GM12878 (cell line): ENCODE measurements around the gene NAV3. TPM values are rescaled to one million over a fixed set of nuclear protein-coding genes. Genes with fewer than 3 reads are reported as not detected.

Experiments used
- ATAC-seq: fragments of 200-7000 bp; cut with Tn5 transposase; 3 replicates; pipeline ENCODE4 v1.9.1; 2020; ENCODE audit warnings: mild to moderate bottlenecking, moderate library complexity
- BruUV-seq: library from RNA; stranded (reverse); fragments of 400-500 nt; replicated peaks from 2 replicates; lab custom pipeline; 2021; lab: Mats Ljungman, UMichigan
- CTCF ChIA-PET: fragments of 300-600 bp; sonication (Branson Sonifier 250); formaldehyde crosslinking; extraction: SDS; loops from one replicate; lab custom pipeline; 2021; ENCODE audit warnings: inconsistent platforms; lab: Yijun Ruan, JAX
- POLR2A ChIA-PET: fragments of 350-600 bp; formaldehyde crosslinking; extraction: SDS; loops from one replicate; lab custom pipeline; 2021; ENCODE audit warnings: inconsistent platforms; lab: Charles Lee
- RAD21 ChIA-PET: fragments of 300-600 bp; sonication (Branson Sonifier 250); formaldehyde crosslinking; loops from one replicate; lab custom pipeline; 2023; ENCODE audit warnings: antibody characterized with exemption; ENCODE audit not compliant: unreplicated experiment; lab: Charles Lee
- SMC1A ChIA-PET: fragments of 300-600 bp; sonication (Branson Sonifier 250); formaldehyde crosslinking; loops from one replicate; lab custom pipeline; 2023; ENCODE audit not compliant: unreplicated experiment, uncharacterized antibody; lab: Charles Lee
- DNase-seq: peaks from one replicate; pipeline ENCODE4 v3.0.0-alpha.2; 2011; ENCODE audit warnings: low read depth, low spot score
- FAIRE-seq: peaks from 3 replicates; lab custom pipeline; 2011; peaks lifted over from hg19 to GRCh38; lab: Jason Lieb, UNC
- H2AFZ ChIP-seq: 2 replicates; pipeline ENCODE4 v1.6.0; 2011; ENCODE audit warnings: low read depth, low read length, control low read depth; ENCODE audit not compliant: control insufficient read depth
- H3K27ac ChIP-seq: 2 replicates; pipeline ENCODE4 v1.5.1; 2011; ENCODE audit warnings: control low read depth; ENCODE audit not compliant: control insufficient read depth, insufficient read depth
- H3K27me3 ChIP-seq, 2 experiments: replicated peaks in 1 of 2; 2 replicates each; pipeline versions ENCODE4 v1.6.0 to v1.6.1; 2011; ENCODE audit warnings: low read length in 1 of 2; ENCODE audit not compliant: control insufficient read depth in 2 of 2, insufficient read depth in 2 of 2
- H3K36me3 ChIP-seq, 2 experiments: 2 replicates each; pipeline ENCODE4 v1.5.1; 2011; ENCODE audit warnings: low read length in 1 of 2; ENCODE audit not compliant: control insufficient read depth in 2 of 2, insufficient read depth in 2 of 2
- H3K4me1 ChIP-seq: 2 replicates; pipeline ENCODE4 v1.6.1; 2011; ENCODE audit warnings: mild to moderate bottlenecking, low read length, moderate library complexity, mixed read lengths; ENCODE audit not compliant: control insufficient read depth, insufficient read depth
- H3K4me2 ChIP-seq: 2 replicates; pipeline ENCODE4 v1.6.0; 2011; ENCODE audit warnings: control low read depth; ENCODE audit not compliant: control insufficient read depth, insufficient read depth
- H3K4me3 ChIP-seq: fragments of 200-600 bp; sonication (generic); 2 replicates; pipeline ENCODE4 v1.5.1; 2016
- H3K79me2 ChIP-seq: 2 replicates; pipeline ENCODE4 v1.6.0; 2011; ENCODE audit warnings: low read length; ENCODE audit not compliant: control insufficient read depth, insufficient read depth
- H3K9ac ChIP-seq: 2 replicates; pipeline ENCODE4 v1.8.0; 2011; ENCODE audit warnings: low read length, control low read depth, mixed read lengths; ENCODE audit not compliant: control insufficient read depth, insufficient read depth
- H3K9me3 ChIP-seq: replicated peaks from 3 replicates; pipeline ENCODE4 v1.5.1; 2011; ENCODE audit warnings: mild to moderate bottlenecking, low read length; ENCODE audit not compliant: control insufficient read depth, insufficient read depth
- H4K20me1 ChIP-seq: 2 replicates; pipeline ENCODE4 v1.6.0; 2011; ENCODE audit not compliant: control insufficient read depth, insufficient read depth
- DPF2 ChIP-seq: fragments of 450-650 bp; IDR thresholded peaks from 2 replicates; pipeline ENCODE4 v1.6.1; 2017; ENCODE audit warnings: mild to moderate bottlenecking
- EGR1 ChIP-seq, 2 experiments: IDR thresholded peaks; 1 replicate in 1 of 2; 2 replicates in 1 of 2; pipeline ENCODE4 v1.6.1; 2011 to 2012; ENCODE audit warnings: low read depth in 2 of 2, low read length in 2 of 2, borderline replicate concordance in 1 of 2, mild to moderate bottlenecking in 1 of 2, moderate library complexity in 1 of 2
- FOS ChIP-seq: IDR thresholded peaks from 3 replicates; pipeline ENCODE4 v1.6.1; 2011; ENCODE audit warnings: borderline replicate concordance; ENCODE audit not compliant: insufficient read length; ENCODE audit errors: extremely low read depth
- IRF4 ChIP-seq: IDR thresholded peaks from 2 replicates; pipeline ENCODE4 v1.6.1; 2011; ENCODE audit warnings: low read depth, low read length
- PAX8 ChIP-seq: fragments of 450-650 bp; IDR thresholded peaks from 2 replicates; pipeline ENCODE4 v1.6.1; 2017; ENCODE audit warnings: mild to moderate bottlenecking, moderate library complexity
- RAD51 ChIP-seq: fragments of 450-650 bp; IDR thresholded peaks from 2 replicates; pipeline ENCODE4 v1.6.1; 2016; ENCODE audit warnings: moderate library complexity, mild to moderate bottlenecking, inconsistent platforms
- REST ChIP-seq: IDR thresholded peaks from 2 replicates; pipeline ENCODE4 v1.6.1; 2012; ENCODE audit warnings: mild to moderate bottlenecking, low read depth, low read length
- RUNX3 ChIP-seq: IDR thresholded peaks from 2 replicates; pipeline ENCODE4 v1.6.1; 2012; ENCODE audit warnings: low read length, inconsistent platforms
- SP1 ChIP-seq: IDR thresholded peaks from one replicate; pipeline ENCODE4 v1.6.1; 2011; ENCODE audit warnings: low read depth, low read length
- WGBS: methylation state at CpG from one replicate; pipeline ENCODE4 v1.1.6; 2016; ENCODE audit warnings: low lambda C conversion rate; ENCODE audit not compliant: insufficient replicate concordance, insufficient coverage; ENCODE audit errors: missing lambda C conversion rate; 5-methylcytosine and 5-hydroxymethylcytosine counted together
- in situ Hi-C: fragments of 300-500 bp; cut with MboI; formaldehyde crosslinking; loops from 9 replicates; pipeline ENCODE4 v1.14.3; 2018; ENCODE audit warnings: mixed read lengths
- intact Hi-C: fragments of 100-400 bp; cut with micrococcal nuclease; formaldehyde crosslinking; loops from one replicate; pipeline ENCODE4 v1.14.2; 2022; ENCODE audit not compliant: unreplicated experiment
- polyA plus RNA-seq, 11 experiments: library from polyadenylated mRNA; depleted of rRNA in 4 of 11; unstranded in 6 of 11; stranded (reverse) in 5 of 11; fragments of >200 nt; fragmentation: Nextera tagmentation in 4 of 11; fragmentation: Illumina TruSeq in 1 of 11; extraction: Ambion mirVana in 4 of 11; extraction: Trizol in 1 of 11; gene quantifications; 1 replicate in 1 of 11; 2 replicates in 10 of 11; pipeline versions ENCODE4 v1.2.1 to v1.2.3, GENCODE V29; 2011 to 2016; ENCODE audit warnings: inconsistent platforms in 2 of 11, missing spikeins in 2 of 11, low read depth in 1 of 11
- total RNA-seq, 4 experiments: library from RNA; depleted of rRNA in 3 of 4; stranded (reverse); fragments of >200 nt in 3 of 4; fragmentation: Illumina TruSeq in 1 of 4; extraction: Trizol in 1 of 4; gene quantifications; 2 replicates each; pipeline versions ENCODE4 v1.2.1 to v1.2.3, GENCODE V29; 2013 to 2021
- TF ChIP-seq, protein P1 (sequence below): IDR thresholded peaks from 2 replicates; pipeline ENCODE4 v1.6.1; 2011; ENCODE audit warnings: mild to moderate bottlenecking, low read depth, low read length, moderate library complexity; ENCODE audit not compliant: insufficient replicate concordance
- TF ChIP-seq, protein P2 (sequence below): fragments of 450-650 bp; IDR thresholded peaks from 2 replicates; pipeline ENCODE4 v1.6.1; 2018; ENCODE audit warnings: mild to moderate bottlenecking, low read depth, moderate library complexity; ENCODE audit not compliant: partially characterized antibody

NAV3 gene
- total and polyA plus RNA-seq, 10 of the 15 experiments (the other 5 are each of a cell fraction or from before 2014, with no cell fraction given): 0.05 to 0.51 (median 0.22) TPM; not detected in 1

- TF ChIP-seq, protein P1, sequence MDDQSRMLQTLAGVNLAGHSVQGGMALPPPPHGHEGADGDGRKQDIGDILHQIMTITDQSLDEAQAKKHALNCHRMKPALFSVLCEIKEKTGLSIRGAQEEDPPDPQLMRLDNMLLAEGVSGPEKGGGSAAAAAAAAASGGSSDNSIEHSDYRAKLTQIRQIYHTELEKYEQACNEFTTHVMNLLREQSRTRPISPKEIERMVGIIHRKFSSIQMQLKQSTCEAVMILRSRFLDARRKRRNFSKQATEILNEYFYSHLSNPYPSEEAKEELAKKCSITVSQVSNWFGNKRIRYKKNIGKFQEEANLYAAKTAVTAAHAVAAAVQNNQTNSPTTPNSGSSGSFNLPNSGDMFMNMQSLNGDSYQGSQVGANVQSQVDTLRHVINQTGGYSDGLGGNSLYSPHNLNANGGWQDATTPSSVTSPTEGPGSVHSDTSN: no peak
Observed at GRCh38 chr12:77817276-77817675, 13.4 kb upstream of the NAV3 start (continued).

GRCh38 chr12:77818351-77818750 is 12.3 kb upstream of the NAV3 start:
- in situ Hi-C loops: no loop called here
- no peak for TF ChIP-seq FOS
- no peak for TF ChIP-seq REST
- no peak for TF ChIP-seq DPF2
- TF ChIP-seq RAD51: no peak
- TF ChIP-seq PAX8: no peak
- TF ChIP-seq RUNX3: no peak
- TF ChIP-seq, protein P2, sequence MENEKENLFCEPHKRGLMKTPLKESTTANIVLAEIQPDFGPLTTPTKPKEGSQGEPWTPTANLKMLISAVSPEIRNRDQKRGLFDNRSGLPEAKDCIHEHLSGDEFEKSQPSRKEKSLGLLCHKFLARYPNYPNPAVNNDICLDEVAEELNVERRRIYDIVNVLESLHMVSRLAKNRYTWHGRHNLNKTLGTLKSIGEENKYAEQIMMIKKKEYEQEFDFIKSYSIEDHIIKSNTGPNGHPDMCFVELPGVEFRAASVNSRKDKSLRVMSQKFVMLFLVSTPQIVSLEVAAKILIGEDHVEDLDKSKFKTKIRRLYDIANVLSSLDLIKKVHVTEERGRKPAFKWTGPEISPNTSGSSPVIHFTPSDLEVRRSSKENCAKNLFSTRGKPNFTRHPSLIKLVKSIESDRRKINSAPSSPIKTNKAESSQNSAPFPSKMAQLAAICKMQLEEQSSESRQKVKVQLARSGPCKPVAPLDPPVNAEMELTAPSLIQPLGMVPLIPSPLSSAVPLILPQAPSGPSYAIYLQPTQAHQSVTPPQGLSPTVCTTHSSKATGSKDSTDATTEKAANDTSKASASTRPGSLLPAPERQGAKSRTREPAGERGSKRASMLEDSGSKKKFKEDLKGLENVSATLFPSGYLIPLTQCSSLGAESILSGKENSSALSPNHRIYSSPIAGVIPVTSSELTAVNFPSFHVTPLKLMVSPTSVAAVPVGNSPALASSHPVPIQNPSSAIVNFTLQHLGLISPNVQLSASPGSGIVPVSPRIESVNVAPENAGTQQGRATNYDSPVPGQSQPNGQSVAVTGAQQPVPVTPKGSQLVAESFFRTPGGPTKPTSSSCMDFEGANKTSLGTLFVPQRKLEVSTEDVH: no peak
- no peak for TF ChIP-seq IRF4
- no peak for TF ChIP-seq EGR1 (IDR thresholded peaks at IDR 0.05; ENCODE audit: borderline replicate concordance in 1 of 2, low read depth in 2 of 2, low read length in 2 of 2)
- no peak for TF ChIP-seq SP1

More at GRCh38 chr12:77818351-77818750, 12.3 kb upstream of the NAV3 start:
- 74% methylated on average over 4 of the region's 4 CpGs for WGBS
- no peak for ATAC-seq
- intact Hi-C loops: loop anchor here (10.0 kb wide), 1 partner anchor 106 kb away; no protein-coding TSS in a partner anchor
- H3K4me1 ChIP-seq: peaks cover 5% of the 10 kb centered on the region; the same call in 1 of the 2 replicates
- H3K9me3 ChIP-seq: no peaks in the 10 kb centered on the region
- H3K27ac ChIP-seq: no peak overlapping the region
- no peaks in the 10 kb centered on the region for H3K36me3 ChIP-seq
- no TSS peak for BruUV-seq
- DNase-seq: no peak
- SMC1A ChIA-PET: interaction anchor here (1.2 to 1.5 kb wide), 4 partner anchors 9 to 21 kb away, joined by 3 to 6 read pairs (median 5); partner anchors contain the start of gene NAV3
- H2AFZ ChIP-seq: no peak overlapping the region
- H3K27me3 ChIP-seq: no peaks in the 10 kb centered on the region
- RAD21 ChIA-PET: interaction anchor here (1.1 to 1.6 kb wide), 2 partner anchors 27 to 107 kb away, joined by 3 to 5 read pairs; no protein-coding TSS in a partner anchor
- no peak for FAIRE-seq
- no peak overlapping the region for H3K4me2 ChIP-seq
- H3K79me2 ChIP-seq: no peaks in the 10 kb centered on the region
- POLR2A ChIA-PET: no interaction called here
- H3K4me3 ChIP-seq: no peak overlapping the region
- no peak overlapping the region for H3K9ac ChIP-seq
- CTCF ChIA-PET: interaction anchor here (0.9 to 2.2 kb wide), 2 partner anchors 12 to 24 kb away, joined by 5 to 8 read pairs; partner anchors contain the start of gene NAV3
- no peaks in the 10 kb centered on the region for H4K20me1 ChIP-seq
